Kidney glomerular epithelial cell (primary cell): ENCODE results near the gene RSL1D1.
"Not testable (repeated sequence)": the region's sequence is repeated elsewhere in the genome, so short reads cannot be mapped to it uniquely, and the experiment has no call there.

Experiments used
- DNase-seq: peaks from one replicate; lab custom pipeline; 2025; lab: John Stamatoyannopoulos, UW

Gene RSL1D1

GRCh38 chr16:11843861-11844260, 7.5 kb downstream of the RSL1D1 start:
- no peak for DNase-seq

GRCh38 chr16:11843206-11843605, 8.1 kb downstream of the RSL1D1 start:
- DNase-seq, result no peak

GRCh38 chr16:11841026-11841425, 10.3 kb downstream of the RSL1D1 start:
- no peak for DNase-seq

- peak; percentile 48 for DNase-seq
These were observed 14.6 kb downstream of the RSL1D1 start for GRCh38 chr16:11836650-11837244.

GRCh38 chr16:11835891-11836649, 15.3 kb downstream of the RSL1D1 start:
- no peak for DNase-seq

DNA sequence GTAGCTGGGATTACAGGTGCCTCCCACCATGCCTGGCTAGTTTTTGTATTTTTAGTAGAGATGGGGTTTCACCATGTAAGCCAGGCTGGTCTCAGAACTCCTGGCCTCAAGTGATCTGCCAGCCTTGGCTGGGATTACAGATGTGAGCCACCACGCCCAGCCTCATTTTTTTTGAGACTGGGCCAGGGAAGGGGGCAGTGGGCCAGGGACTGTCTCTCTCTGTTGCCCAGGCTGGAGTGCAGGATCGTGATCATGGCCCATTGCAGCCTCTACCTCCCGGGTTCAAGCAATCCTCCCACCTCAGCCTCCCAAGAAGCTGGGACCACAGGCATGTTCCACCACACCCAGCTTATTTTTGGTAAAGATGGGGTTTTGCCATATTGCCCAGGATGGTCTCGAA, 16.0 kb downstream of the RSL1D1 start:
- no peak for DNase-seq

GRCh38 chr16:11833951-11834695, 17.2 kb downstream of the RSL1D1 start:
- DNase-seq, result peak; percentile 19

DNA sequence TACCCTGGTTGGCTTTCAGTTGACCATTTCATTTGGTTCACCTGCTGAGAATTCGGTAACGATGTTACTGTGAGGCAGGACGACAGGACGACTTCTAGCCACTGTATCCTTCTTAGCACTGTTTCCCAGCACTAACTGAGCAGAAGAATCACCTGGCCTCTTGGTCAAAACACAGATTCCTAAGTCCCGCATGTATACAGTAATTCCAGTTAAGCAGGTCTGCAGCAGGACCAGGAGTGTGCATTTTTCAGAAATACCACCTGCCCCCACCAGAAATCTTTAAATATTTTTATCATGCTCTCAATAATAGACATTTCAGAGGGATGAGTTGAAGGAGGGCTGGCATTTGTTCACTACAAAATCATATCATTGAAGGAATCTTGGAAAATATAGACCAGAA, 22.6 kb downstream of the RSL1D1 start:
- no peak for DNase-seq

DNA sequence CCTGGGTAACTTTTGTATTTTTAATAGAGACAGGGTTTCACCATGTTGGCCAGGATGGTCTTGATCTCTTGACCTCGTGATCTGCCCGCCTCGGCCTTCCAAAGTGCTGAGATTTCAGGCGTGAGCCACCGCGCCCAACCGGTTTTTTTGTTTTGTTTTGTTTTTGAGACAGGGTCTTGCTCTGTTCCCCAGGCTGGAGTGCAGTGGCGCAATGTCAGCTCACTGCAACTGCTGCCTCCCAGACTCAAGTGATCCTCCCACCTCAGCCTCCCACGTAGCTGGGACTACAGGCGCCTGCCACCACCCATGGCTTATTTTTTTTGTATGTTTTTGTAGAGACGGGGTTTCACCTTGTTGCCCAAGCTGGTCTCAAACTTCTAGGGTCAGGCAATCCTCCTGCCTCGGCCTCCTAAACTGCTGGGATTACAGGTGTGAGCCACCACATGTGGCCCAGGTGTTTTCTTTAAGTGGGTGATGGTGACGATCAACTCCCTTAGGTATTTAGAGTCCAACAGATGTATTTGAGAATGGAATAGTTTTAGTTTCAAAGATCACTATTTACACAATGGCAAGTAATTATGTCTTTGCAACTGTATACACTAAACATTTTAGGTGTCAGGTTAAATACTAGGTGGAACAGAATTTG, 25.7 kb downstream of the RSL1D1 start:
- not testable (repeated sequence) for DNase-seq

DNA sequence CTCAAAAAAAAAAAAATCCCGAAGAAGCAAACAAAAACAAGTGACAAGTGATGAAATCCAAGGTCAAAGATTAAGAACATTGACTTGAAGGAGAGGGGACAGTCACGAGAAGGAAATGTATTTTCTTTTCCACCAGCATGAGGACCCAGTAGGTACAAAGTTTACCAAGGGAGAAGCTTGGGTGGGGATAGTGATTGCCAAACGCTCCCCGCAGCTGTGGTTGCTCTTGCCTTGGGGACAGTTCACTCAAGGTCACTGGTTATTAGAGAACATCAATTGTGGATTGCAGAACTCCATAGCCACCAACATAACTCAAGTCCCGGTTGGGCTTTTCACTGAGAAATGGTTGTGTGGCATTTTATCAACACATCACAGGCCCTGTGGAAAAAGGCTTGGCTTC, 27.0 kb downstream of the RSL1D1 start:
- no peak for DNase-seq

GRCh38 chr16:11823645-11824044, 27.7 kb downstream of the RSL1D1 start:
- DNase-seq, result not testable (repeated sequence)

DNA sequence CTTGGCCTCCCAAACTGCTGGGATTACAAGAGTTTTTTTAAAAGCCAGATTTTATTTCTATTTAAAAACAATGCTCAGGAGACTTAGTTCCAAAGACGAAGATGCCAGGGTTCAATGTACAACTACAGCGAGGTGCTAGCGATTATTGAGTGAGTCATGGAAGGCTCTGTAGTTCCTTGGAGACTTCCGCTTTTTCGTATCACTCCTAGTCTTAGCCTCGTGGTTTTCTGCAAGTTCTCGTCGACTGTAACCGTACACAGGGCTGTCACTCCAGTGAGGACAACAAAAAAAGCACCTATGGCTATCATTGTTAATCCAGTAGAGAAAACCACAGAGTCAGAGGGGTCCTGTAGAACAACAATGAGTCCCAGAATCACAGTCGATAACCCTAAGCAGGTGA, 31.5 kb downstream of the RSL1D1 start:
- no peak for DNase-seq

DNA sequence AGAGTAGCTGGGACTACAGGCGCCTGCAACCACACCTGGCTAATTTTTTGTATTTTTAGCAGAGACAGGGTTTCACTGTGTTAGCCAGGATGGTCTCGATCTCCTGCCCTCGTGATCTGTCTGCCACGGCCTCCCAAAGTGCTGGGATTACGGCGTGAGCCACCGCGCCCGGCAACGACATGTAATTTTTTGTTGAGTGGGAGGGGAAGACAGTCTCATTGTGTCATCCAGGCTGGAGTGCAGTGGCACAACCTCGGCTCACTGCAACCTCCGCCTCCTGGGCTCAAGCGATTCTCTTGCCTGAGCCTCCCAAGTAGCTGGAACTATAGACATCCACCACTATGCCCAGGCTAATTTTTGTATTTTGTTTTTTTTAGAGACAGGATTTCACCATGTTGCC, 32.4 kb downstream of the RSL1D1 start:
- DNase-seq, result not testable (repeated sequence)

GRCh38 chr16:11816123-11816522, 35.2 kb downstream of the RSL1D1 start:
- DNase-seq, result no peak

DNA sequence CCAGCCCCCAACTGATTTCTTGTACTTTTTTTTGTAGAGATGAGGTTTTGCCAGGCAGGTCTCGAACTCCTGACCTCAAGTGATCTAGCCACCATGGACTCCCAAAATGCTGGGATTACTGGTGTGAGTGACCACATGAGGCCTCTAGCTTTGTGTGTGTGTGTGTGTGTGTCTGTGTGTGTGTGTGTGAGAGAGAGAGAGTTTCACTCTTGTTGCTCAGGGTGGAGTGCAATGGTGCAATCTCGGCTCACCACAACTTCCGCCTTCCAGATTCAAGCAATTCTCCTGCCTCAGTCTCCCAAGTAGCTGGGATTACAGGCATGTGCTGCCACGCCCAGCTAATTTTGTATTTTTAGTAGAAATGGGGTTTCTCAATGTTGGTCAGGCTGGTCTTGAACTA, 36.5 kb downstream of the RSL1D1 start:
- not testable (repeated sequence) for DNase-seq

DNA sequence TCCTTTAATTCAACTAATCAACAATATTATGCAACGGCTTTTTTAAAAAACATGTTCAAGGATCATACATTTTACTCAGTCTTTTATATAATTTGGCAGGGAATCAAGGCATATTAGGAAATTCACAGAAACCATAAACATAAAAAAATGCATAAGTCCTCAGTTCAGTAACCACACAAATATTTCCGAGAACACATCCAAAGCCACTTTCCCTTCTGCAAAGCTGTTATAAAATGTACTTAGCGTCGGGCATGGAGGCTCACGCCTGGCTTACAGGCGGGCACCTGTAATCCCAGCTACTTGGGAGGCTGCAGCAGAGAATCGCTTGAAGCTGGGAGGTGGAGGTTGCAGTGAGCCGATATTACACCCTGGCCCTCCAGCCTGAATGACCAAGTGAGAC, 44.6 kb downstream of the RSL1D1 start:
- DNase-seq, result no peak

DNA sequence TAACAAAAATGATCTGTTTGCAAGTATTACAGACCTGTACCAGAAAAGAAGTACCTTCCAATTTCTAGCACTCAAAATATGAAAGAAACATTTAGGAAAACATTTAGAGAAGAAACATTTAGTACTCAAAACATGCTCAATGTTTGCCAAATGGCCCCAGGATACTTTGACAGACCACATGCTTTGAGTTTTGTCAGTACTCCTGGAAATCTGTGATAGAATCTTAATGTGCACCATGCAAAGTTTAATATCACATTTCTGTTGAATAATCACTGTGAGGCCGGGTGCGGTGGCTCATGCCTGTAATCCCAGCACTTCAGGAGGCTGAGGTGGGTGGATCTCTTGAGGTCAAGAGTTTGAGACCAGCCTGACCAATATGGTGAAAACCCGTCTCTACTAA, 45.8 kb downstream of the RSL1D1 start:
- DNase-seq, result no peak

- no peak for DNase-seq
These were observed 49.8 kb downstream of the RSL1D1 start for GRCh38 chr16:11801481-11802021.

DNA sequence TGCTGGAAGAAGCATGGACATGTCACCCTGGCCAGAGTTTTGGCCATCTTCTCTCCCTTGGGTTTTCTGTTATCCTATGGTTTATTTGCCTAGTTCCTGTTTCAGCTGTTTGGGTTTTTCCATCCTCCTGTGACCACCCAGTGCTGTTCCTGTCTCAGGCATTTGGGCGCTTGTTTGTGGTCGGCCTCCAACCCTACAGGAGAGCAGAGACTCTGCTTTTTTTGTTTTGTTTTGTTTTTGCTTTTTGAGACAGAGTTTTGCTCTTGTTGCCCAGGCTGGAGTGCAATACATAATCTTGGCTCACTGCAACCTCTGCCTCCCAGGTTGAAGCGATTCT, 51.0 kb downstream of the RSL1D1 start:
- no peak for DNase-seq

- no peak for DNase-seq
These were observed 51.6 kb downstream of the RSL1D1 start for GRCh38 chr16:11799509-11800381.

GRCh38 chr16:11799017-11799381, 52.3 kb downstream of the RSL1D1 start:
- no peak for DNase-seq

DNA sequence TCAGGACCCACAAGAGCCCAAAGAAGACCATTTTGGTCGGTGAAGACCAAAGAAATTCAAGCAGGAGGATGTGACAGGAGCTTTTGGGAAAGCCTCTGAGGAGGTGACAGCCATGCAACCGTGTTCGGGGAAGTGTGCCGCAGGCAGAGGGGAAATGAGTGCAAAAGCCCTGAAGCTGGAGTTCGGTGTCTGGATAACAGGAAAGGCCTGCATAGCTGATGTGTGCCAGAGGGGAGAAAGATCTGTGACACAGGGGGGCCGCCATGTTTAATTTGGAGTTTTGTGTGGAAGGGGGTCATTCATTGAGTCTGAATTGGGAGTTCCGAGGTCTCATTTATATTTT, 53.4 kb downstream of the RSL1D1 start:
- DNase-seq, result no peak
